Kidney (tissue), 14 donors: Measurements from ENCODE around the gene DSCAML1. TPM values are rescaled to one million over a fixed set of nuclear protein-coding genes. Genes with fewer than 3 reads are reported as not detected.

Experiments used
- DNase-seq, 5 donors: peaks; one replicate each; pipeline ENCODE4 v3.0.0-alpha.2; 2013 to 2020
- FAIRE-seq: peaks from 2 replicates; lab custom pipeline; 2012; peaks lifted over from hg19 to GRCh38; lab: Jason Lieb, UNC
- H3K27ac ChIP-seq, 2 donors: one replicate each; pipeline ENCODE4 v1.7.0; 2013; ENCODE audit warnings: low read depth in 2 of 2, low read length in 2 of 2, inconsistent platforms in 1 of 2
- H3K27me3 ChIP-seq: one replicate; pipeline ENCODE4 v1.7.1; 2013; ENCODE audit warnings: low read length, inconsistent platforms; ENCODE audit not compliant: control insufficient read depth, insufficient read depth
- H3K36me3 ChIP-seq, 3 donors: one replicate each; pipeline versions ENCODE4 v1.7.0 to v1.7.1; 2013; ENCODE audit warnings: low read length in 3 of 3, control low read depth in 1 of 3, inconsistent platforms in 1 of 3; ENCODE audit not compliant: insufficient read depth in 3 of 3, control insufficient read depth in 2 of 3
- H3K4me1 ChIP-seq, 3 donors: one replicate each; pipeline versions ENCODE4 v1.7.0 to v1.7.1; 2013; ENCODE audit warnings: low read length in 3 of 3, inconsistent platforms in 1 of 3, low read depth in 1 of 3; ENCODE audit not compliant: control insufficient read depth in 2 of 3, insufficient read depth in 2 of 3
- H3K4me3 ChIP-seq, 3 donors: one replicate each; pipeline versions ENCODE4 v1.7.0 to v1.8.1; 2013; ENCODE audit warnings: low read length in 3 of 3, control low read depth in 1 of 3, inconsistent platforms in 1 of 3
- H3K9ac ChIP-seq, 3 donors: one replicate each; pipeline versions ENCODE4 v1.7.0 to v1.7.1; 2013; ENCODE audit warnings: low read length in 3 of 3, control low read depth in 1 of 3, inconsistent platforms in 1 of 3
- H3K9me3 ChIP-seq, 3 donors: one replicate each; pipeline versions ENCODE4 v1.7.0 to v1.7.1; 2013; ENCODE audit warnings: low read length in 3 of 3, control low read depth in 1 of 3, inconsistent platforms in 1 of 3; ENCODE audit not compliant: control insufficient read depth in 2 of 3, insufficient read depth in 1 of 3
- intact Hi-C: fragments of 100-400 bp; cut with DNase I; formaldehyde crosslinking; loops from one replicate; pipeline ENCODE4 v1.11.1; 2022
- polyA plus RNA-seq: library from polyadenylated mRNA; stranded (reverse); fragments of 350-450 nt; fragmentation: Illumina TruSeq; extraction: RNeasy Lipid Tissue Mini Kit (QIAGEN cat#74804); gene quantifications from one replicate; pipeline ENCODE4 v1.2.3, GENCODE V29; 2014; ENCODE audit warnings: low read depth, low replicate concordance; ENCODE audit not compliant: insufficient read depth
- total RNA-seq: library from RNA; stranded (reverse); fragmentation: NEBNext Ultra II Directional; extraction: Animal tissue kit (Norgen Biotek cat#: 25700); gene quantifications from one replicate; pipeline ENCODE4 v1.2.1, GENCODE V29; 2021
- TF ChIP-seq, protein P1 (sequence below): IDR thresholded peaks from 3 replicates; pipeline ENCODE4 v1.5.1; 2012; ENCODE audit warnings: mild to moderate bottlenecking, moderate library complexity, borderline replicate concordance; ENCODE audit not compliant: insufficient read depth; ENCODE audit errors: extremely low read depth
- donor health status: control.
- donor health status: control.
- donor health status: control.
- donor health status: control.
- donor health status: control.
- donor health status: DM: yes; HTN: yes; CAD: no.
- donor health status: Normal renal cell carcinoma (clear cell type).

Gene DSCAML1
- total and polyA plus RNA-seq, 2 donors from 2014 or later, result 0.95 to 17.3 TPM

GRCh38 chr11:117437041-117437790 is 359.8 kb downstream of the DSCAML1 start:
- FAIRE-seq (no peak), DNase-seq (no peak)
- no peaks in the 10 kb centered on the region for H3K27me3 ChIP-seq
- H3K4me1 ChIP-seq, result no peaks in the 10 kb centered on the region
- intact Hi-C loops, result no loop called here
- H3K36me3 ChIP-seq, result peaks cover 3 to 7% (median 4%) of the 10 kb centered on the region in 3 donors
- no peak overlapping the region for H3K27ac ChIP-seq
- TF ChIP-seq, protein P1, sequence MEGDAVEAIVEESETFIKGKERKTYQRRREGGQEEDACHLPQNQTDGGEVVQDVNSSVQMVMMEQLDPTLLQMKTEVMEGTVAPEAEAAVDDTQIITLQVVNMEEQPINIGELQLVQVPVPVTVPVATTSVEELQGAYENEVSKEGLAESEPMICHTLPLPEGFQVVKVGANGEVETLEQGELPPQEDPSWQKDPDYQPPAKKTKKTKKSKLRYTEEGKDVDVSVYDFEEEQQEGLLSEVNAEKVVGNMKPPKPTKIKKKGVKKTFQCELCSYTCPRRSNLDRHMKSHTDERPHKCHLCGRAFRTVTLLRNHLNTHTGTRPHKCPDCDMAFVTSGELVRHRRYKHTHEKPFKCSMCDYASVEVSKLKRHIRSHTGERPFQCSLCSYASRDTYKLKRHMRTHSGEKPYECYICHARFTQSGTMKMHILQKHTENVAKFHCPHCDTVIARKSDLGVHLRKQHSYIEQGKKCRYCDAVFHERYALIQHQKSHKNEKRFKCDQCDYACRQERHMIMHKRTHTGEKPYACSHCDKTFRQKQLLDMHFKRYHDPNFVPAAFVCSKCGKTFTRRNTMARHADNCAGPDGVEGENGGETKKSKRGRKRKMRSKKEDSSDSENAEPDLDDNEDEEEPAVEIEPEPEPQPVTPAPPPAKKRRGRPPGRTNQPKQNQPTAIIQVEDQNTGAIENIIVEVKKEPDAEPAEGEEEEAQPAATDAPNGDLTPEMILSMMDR, result no peak
- H3K9ac ChIP-seq, result no peak overlapping the region
- no peak overlapping the region for H3K4me3 ChIP-seq
- H3K9me3 ChIP-seq, result no peaks in the 10 kb centered on the region

GRCh38 chr11:117435326-117435725 is 361.7 kb downstream of the DSCAML1 start:
- FAIRE-seq, result no peak
- H3K4me1 ChIP-seq, result no peaks in the 10 kb centered on the region
- H3K9me3 ChIP-seq, result no peaks in the 10 kb centered on the region
- no peaks in the 10 kb centered on the region for H3K27me3 ChIP-seq
- intact Hi-C loops, result no loop called here
- H3K36me3 ChIP-seq, result peaks cover 0 to 20% (median 0%) of the 10 kb centered on the region in 3 donors
- H3K4me3 ChIP-seq, result no peak overlapping the region
- TF ChIP-seq, protein P1, result no peak
- no peak overlapping the region for H3K9ac ChIP-seq
- no peak for DNase-seq
- H3K27ac ChIP-seq, result no peak overlapping the region

GRCh38 chr11:117434481-117434880 is 362.5 kb downstream of the DSCAML1 start:
- DNase-seq, result no peak
- peaks cover 0 to 25% (median 0%) of the 10 kb centered on the region in 3 donors for H3K36me3 ChIP-seq
- H3K27me3 ChIP-seq, result no peaks in the 10 kb centered on the region
- intact Hi-C loops, result no loop called here
- H3K27ac ChIP-seq, result no peak overlapping the region
- TF ChIP-seq, protein P1, result no peak
- H3K9ac ChIP-seq, result no peak overlapping the region
- H3K4me1 ChIP-seq, result no peaks in the 10 kb centered on the region
- no peak for FAIRE-seq
- no peak overlapping the region for H3K4me3 ChIP-seq
- no peaks in the 10 kb centered on the region for H3K9me3 ChIP-seq
